HG02938 (cell line): ENCODE data around the gene ERP27.

Experiments used
- ATAC-seq: cut with Tn5 transposase; IDR thresholded peaks from one replicate; pipeline ENCODE4 v1.9.1; 2021; ENCODE audit warnings: mild to moderate bottlenecking, moderate library complexity; ENCODE audit not compliant: unreplicated experiment

ERP27 gene

DNA sequence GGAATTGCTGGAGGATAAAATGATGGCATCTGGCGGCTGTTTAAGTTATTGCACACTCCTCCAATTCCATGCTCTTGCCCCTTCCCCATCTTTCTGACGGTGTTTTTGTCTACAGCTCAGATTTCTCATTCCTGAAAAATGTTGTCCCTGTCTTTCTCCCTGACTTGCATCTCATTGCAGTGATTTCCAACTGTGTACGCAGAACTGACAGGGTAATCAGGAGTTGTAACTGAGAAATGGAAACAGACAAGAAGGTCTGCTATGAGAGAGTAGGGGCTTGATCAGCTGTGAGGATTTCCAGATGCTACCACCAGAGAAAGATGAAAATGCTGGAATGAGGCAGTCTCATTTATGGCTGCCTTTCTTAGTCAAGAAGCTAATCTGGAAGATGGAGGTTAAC lies 1.3 kb downstream of the ERP27 start:
- ATAC-seq, result no peak

- ATAC-seq, result no peak
These were observed 2.0 kb downstream of the ERP27 start for GRCh38 chr12:14936224-14936861.

- ATAC-seq, result no peak
These were observed 3.3 kb downstream of the ERP27 start for GRCh38 chr12:14935031-14935430.

- ATAC-seq, result no peak
These were observed 3.8 kb downstream of the ERP27 start for GRCh38 chr12:14934511-14934910.

GRCh38 chr12:14931791-14932560 lies 6.4 kb downstream of the ERP27 start:
- no peak for ATAC-seq

- ATAC-seq, result no peak
These were observed 7.0 kb downstream of the ERP27 start for GRCh38 chr12:14931359-14931758.

- ATAC-seq, result no peak
These were observed 8.0 kb downstream of the ERP27 start for GRCh38 chr12:14930299-14930698.

DNA sequence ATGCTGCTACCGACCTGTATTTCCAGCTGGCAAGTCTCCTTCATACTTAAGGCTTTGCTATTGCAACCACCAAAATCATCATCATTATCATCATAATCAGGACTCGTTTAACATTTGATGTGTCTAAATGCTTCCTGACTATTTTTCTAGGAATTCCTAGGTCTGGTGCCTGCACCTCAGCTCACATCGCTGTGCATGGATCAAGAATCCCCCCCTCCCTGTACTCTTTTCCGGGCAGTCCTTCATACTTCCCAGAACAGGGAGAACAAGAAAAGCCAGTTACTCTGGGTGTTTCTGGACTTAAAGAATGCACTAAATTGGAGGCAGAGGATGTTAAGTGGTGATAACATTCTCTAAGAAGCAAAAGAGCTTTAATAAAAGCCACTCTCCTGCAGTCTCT lies 9.4 kb downstream of the ERP27 start:
- ATAC-seq, result no peak

DNA sequence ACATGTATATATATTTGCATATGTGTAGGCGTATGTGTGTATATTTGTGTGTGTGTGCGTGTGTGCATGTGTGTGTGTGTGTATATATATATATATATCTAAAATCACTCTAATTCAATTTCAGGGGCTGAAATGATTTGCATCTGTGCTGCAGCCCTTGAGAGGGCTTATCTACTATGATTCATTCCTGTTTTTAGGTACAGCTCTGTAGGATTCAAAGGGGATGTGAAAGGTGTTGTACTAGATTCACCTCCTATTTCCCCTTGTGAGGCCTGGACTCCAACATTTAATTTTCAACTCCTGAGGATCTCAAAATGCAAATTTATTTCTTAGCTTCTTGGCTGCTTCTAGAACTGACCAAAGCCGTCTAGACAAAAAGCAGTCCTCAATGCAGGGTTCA lies 11.1 kb downstream of the ERP27 start:
- no peak for ATAC-seq

GRCh38 chr12:14924541-14924940 lies 13.8 kb downstream of the ERP27 start:
- ATAC-seq, result no peak

GRCh38 chr12:14923944-14924343 lies 14.4 kb downstream of the ERP27 start:
- ATAC-seq, result no peak

GRCh38 chr12:14921218-14921617 lies 17.1 kb downstream of the ERP27 start:
- ATAC-seq, result no peak

GRCh38 chr12:14920475-14921126 lies 17.7 kb downstream of the ERP27 start:
- no peak for ATAC-seq

GRCh38 chr12:14919455-14919854 lies 18.9 kb downstream of the ERP27 start:
- no peak for ATAC-seq

GRCh38 chr12:14915736-14916135 lies 22.6 kb downstream of the ERP27 start:
- ATAC-seq, result no peak

GRCh38 chr12:14913381-14913781 lies 25.0 kb downstream of the ERP27 start:
- no peak for ATAC-seq

- no peak for ATAC-seq
These were observed 27.2 kb downstream of the ERP27 start for GRCh38 chr12:14911131-14911530.

DNA sequence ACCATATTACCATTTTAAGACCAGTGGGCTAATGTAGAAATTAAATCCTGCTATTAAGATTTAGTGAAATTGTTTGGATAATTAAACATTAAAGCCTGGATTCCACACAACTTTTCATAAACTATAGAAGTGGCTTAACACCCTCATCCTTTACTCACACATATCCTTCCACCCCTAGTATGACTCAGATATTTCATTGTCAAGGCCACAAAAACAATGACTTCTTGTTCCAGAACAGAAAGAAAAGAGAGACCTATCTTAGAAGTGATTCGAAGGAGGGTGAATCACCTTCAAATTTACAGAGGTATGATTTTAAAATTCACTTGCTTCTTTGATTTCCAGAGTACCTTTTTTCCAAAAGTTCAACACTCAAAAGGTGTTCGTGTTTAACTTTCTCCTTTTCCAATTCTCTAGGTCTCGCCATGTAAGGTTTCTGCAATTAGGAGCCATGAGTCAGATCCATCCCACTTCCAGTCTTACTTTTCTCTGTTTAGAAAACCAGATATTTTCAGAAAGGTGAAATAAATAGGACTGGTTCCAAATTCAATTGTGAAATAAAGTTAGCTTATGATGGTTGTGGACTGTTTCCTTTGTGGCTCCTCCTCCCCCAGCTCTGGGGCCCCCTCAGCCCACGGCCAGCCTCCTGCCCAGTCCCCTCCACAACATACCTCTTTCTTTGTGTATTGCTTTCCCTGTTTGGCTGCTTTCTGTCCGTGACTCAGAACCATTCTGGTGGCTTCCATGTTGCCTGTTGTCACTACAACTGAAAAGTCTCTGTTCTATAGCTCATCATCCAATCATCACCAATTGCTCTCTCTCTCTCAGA lies 28.0 kb downstream of the ERP27 start:
- ATAC-seq, result no peak

DNA sequence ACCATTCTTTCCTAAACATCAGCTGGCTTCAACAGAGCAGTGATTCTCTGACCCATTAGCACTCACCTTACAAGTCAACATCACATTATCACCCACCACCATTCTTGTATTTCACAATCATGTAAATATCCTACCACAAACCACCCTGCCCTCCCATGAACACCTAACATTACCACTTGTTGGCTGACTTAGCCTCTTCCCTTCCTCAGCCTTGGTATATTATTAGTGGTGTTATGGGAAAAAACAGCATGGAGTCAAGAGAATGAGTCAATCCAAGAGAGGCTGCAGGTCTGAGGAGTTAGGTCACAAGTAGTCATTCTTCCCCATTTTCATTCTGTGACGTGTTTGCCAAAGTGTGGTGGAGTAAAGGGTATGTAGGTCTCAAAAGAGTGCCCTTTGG lies 30.4 kb downstream of the ERP27 start:
- no peak for ATAC-seq

- ATAC-seq, result no peak
These were observed 32.2 kb downstream of the ERP27 start for GRCh38 chr12:14906114-14906513.

DNA sequence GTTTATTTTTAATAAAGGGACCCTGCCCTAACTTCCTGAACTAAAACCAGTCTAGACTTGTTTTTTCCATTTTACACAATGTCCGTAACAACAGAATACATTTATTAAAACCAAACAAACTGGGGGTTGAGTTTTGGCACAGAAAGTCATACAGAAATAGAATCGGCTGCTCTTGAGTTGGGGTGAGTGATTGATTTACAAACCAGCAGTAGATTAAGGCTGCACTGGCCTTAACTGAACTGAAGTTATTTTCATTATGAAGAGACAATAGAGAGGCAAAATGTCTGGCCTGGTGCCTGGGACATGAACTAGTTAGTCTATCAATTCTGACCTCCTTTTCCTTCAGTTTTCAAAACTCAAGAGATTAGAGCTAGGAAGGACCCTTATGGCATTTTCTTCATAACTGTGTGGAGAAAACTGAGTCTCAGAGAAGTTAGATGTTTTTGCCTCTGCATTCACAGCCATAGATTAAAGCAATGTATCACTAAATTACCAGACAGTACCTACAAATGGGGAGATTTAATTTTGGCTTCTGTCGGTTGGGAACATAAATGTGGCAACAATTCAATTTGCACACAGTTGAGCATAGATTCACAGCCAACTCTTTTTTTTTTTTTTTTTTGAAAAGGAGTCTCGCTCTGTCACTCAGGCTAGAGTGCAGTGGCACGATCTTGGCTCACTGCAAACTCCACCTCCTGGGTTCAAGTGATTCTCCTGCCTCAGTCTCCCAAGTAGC lies 32.9 kb downstream of the ERP27 start:
- no peak for ATAC-seq
